GM12872 (cell line): Measurements from ENCODE around the gene CAPN9.

Source experiments
- TF ChIP-seq, protein P1 (sequence below): IDR thresholded peaks from 3 replicates; pipeline ENCODE4 v1.5.1; 2011; ENCODE audit warnings: low read depth, mild to moderate bottlenecking, low read length, moderate library complexity; ENCODE audit not compliant: insufficient read depth

CAPN9 gene

DNA sequence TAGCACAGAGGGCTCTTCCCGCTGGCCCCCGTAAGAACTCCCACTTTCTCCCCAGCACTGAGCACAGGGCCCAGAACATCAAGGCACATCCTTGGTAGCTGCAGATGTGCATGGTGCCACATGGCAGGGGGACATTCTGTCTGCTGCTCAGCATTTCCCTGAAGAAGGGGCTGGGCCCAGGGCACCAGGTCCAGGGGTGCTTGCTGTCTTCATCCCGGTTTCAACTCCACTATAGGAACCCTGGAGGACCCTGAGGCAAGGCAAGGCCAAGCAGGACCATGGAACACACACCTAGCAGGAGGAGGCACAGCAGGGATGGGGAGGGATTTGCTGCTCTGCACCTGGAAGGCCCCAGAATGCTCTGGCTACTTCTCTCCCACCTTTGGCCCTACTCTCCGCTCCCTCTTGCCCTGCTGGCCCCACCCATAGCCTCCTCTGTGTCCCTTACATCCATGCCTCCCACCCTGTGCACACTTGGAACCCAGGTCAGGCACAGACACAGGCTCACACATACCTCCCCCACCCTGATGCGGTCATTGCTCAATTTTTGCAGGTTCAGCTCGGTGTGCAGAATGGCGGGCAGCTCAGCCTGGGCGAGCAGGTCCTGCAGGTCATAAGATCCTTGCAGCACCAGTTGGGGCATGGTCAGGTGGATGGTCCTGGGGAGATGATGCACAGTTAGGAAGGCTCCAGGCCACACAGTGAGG, 43.4 kb upstream of the CAPN9 start:
- TF ChIP-seq, protein P1, sequence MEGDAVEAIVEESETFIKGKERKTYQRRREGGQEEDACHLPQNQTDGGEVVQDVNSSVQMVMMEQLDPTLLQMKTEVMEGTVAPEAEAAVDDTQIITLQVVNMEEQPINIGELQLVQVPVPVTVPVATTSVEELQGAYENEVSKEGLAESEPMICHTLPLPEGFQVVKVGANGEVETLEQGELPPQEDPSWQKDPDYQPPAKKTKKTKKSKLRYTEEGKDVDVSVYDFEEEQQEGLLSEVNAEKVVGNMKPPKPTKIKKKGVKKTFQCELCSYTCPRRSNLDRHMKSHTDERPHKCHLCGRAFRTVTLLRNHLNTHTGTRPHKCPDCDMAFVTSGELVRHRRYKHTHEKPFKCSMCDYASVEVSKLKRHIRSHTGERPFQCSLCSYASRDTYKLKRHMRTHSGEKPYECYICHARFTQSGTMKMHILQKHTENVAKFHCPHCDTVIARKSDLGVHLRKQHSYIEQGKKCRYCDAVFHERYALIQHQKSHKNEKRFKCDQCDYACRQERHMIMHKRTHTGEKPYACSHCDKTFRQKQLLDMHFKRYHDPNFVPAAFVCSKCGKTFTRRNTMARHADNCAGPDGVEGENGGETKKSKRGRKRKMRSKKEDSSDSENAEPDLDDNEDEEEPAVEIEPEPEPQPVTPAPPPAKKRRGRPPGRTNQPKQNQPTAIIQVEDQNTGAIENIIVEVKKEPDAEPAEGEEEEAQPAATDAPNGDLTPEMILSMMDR: no peak

DNA sequence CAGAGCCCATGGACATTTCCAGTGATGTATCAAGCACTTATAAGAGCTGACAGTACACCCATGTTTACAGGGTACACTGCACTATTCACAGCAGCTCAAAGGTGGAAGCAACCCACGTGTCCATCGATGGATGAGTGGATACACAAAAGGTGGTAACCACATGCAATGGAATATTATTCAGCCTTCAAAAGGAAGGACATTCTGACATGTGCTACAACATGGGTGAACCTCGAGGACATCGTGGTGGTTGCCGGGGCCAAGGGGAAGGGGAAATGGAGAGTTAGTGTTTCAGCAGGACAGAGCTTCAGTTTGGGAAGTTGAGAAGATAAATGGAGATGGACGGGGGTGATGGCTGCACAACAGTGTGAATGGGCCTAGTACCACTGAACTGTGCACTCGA, 42.4 kb upstream of the CAPN9 start:
- TF ChIP-seq, protein P1: no peak

DNA sequence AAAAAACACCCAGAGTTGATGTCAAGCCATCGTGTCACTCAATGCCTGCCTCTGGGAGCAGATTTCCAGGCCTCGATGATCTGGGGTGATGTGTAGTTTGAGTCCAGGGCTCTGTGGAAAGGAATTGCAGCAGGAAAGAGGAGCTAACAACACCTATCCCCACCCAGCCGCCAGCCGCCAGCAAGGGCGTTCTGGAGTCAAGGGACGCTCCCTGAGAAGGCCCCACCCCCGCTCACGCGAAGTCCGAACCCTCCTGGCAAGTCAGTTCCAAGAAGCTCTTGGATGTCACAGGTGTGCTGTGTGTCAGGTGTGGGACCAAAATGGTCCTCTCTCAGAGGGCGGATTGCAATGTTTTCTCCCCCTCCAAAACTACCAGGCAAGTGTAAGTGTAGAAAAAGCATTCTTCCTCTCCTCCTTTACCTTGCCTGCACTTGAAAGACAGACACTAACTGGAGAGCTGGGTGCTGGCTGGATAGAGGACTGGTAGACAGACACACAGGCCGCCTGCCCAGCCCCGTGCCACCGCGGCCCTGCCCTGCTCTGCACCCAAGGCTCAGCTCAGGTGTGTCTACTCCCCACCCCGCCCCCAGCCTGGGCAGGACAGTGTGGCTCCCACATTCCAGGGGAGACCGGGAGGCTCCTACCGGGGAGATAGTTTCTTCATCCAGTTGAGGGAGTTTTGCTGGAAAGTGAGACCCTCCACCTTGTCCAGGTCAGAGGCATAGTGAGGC, 41.7 kb upstream of the CAPN9 start:
- TF ChIP-seq, protein P1: no peak

GRCh38 chr1:230706020-230706699, 41.0 kb upstream of the CAPN9 start:
- TF ChIP-seq, protein P1: no peak

DNA sequence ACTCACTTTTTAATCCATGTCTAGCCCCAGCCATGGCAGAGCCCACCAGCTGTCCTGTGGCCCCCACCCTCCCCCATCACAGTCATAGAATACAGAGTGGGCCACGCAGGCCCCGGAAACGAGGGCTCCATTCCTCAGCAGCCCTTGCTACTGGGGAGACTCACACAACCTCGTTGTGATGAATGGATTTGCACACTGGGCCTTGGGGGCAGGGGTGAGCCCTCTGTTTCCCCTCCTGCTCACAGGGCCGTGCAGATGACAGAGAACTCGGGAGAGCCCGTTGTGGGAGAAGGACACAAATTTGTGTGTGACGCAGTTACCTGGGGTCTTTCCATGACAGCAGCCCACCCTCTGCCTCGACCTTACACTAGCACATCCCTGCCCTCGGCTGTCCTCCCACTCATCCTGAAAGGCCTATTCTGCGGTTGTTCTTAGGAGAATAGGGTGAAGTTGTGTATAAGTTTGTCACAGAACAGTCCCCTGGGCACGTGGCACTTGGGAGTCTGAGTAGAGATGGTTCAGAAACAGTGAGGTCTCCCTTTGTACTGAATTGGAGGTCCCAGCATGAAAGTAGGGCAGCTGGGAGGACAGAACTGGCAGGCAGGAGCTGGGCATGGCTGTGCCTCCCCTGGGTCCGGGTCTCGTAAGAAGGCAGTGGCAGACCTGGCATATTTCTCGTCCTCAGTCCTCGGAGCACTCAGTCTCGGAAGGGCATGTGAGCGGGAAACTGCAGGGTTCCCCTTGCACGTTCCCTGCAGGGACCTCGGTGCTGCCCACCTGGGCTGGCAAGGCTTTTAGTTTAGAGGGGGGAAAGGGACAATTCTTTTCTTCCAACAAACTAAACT, 40.1 kb upstream of the CAPN9 start:
- TF ChIP-seq, protein P1: no peak

GRCh38 chr1:230707732-230708630, 39.2 kb upstream of the CAPN9 start:
- TF ChIP-seq, protein P1: no peak
